CD4-positive, CD25-positive, alpha-beta regulatory T cell (primary cell): ENCODE data around the gene EPS8L3. TPM values are rescaled to one million over a fixed set of nuclear protein-coding genes. Genes with fewer than 3 reads are reported as not detected.
"Not testable (repeated sequence)": the region's sequence is repeated elsewhere in the genome, so short reads cannot be mapped to it uniquely, and the experiment has no call there.

Experiments used
- ATAC-seq, 2 donors: fragments of 150-1000 bp; cut with Tn5 transposase; one replicate each; pipeline ENCODE4 v1.10.0; 2021; ENCODE audit warnings: low read depth in 2 of 2, moderate number of reproducible peaks in 2 of 2, moderate library complexity in 1 of 2
- DNase-seq, 3 donors: peaks; one replicate each; pipeline versions ENCODE4 v3.0.0 to v3.0.0-alpha.2; 2012 to 2022; ENCODE audit warnings: mixed read lengths in 1 of 3
- H3K27ac ChIP-seq: one replicate; pipeline ENCODE4 v1.7.0; 2013; ENCODE audit warnings: mild to moderate bottlenecking, low read length; ENCODE audit not compliant: insufficient read depth, poor library complexity, severe bottlenecking
- H3K27me3 ChIP-seq: one replicate; pipeline ENCODE4 v1.7.0; 2013; ENCODE audit warnings: low read length; ENCODE audit not compliant: control insufficient read depth, insufficient read depth
- H3K36me3 ChIP-seq: one replicate; pipeline ENCODE4 v1.7.0; 2013; ENCODE audit warnings: mild to moderate bottlenecking, low read length, moderate library complexity; ENCODE audit not compliant: control insufficient read depth, insufficient read depth
- H3K4me1 ChIP-seq: 2 replicates; pipeline ENCODE4 v1.7.0; 2013; ENCODE audit warnings: mild to moderate bottlenecking, low read length; ENCODE audit not compliant: insufficient read depth, control insufficient read depth, poor library complexity, severe bottlenecking
- H3K4me3 ChIP-seq: one replicate; pipeline ENCODE4 v1.7.0; 2013; ENCODE audit warnings: low read depth, mild to moderate bottlenecking, low read length, moderate library complexity
- H3K9me3 ChIP-seq, 2 experiments: 1 replicate in 1 of 2; 2 replicates in 1 of 2; pipeline ENCODE4 v1.7.0; 2013; ENCODE audit warnings: low read length in 2 of 2, mild to moderate bottlenecking in 1 of 2, moderate library complexity in 1 of 2; ENCODE audit not compliant: control insufficient read depth in 2 of 2
- H3K27ac Mint-ChIP-seq, 3 donors: one replicate each; pipeline ENCODE4 v1.8.0; 2020 to 2022; ENCODE audit warnings: mild to moderate bottlenecking in 3 of 3, mixed read lengths in 3 of 3, moderate library complexity in 2 of 3
- H3K27me3 Mint-ChIP-seq: one replicate; pipeline ENCODE4 v1.8.0; 2022; ENCODE audit warnings: mild to moderate bottlenecking, mixed read lengths
- H3K36me3 Mint-ChIP-seq: one replicate; pipeline ENCODE4 v1.8.0; 2020; ENCODE audit warnings: mixed read lengths
- H3K4me1 Mint-ChIP-seq, 4 donors: one replicate each; pipeline ENCODE4 v1.8.0; 2020 to 2022; ENCODE audit warnings: mixed read lengths in 4 of 4, mild to moderate bottlenecking in 1 of 4
- H3K4me3 Mint-ChIP-seq, 4 donors: one replicate each; pipeline ENCODE4 v1.8.0; 2020 to 2022; ENCODE audit warnings: mild to moderate bottlenecking in 4 of 4, mixed read lengths in 4 of 4, moderate library complexity in 3 of 4
- H3K9me3 Mint-ChIP-seq, 7 donors: one replicate each; pipeline ENCODE4 v1.8.0; 2020 to 2022; ENCODE audit warnings: mixed read lengths in 7 of 7, mild to moderate bottlenecking in 3 of 7, moderate library complexity in 2 of 7
- polyA plus RNA-seq, 4 donors: library from polyadenylated mRNA; unstranded; fragments of 300-500 nt; fragmentation: Illumina TruSeq; gene quantifications; one replicate each; pipeline ENCODE4 v1.2.3, GENCODE V29; 2021
- total RNA-seq: library from RNA; stranded (reverse); gene quantifications from one replicate; pipeline ENCODE4 v1.2.3, GENCODE V29; 2022

EPS8L3 gene
- total and polyA plus RNA-seq, 5 donors from 2014 or later = not detected

DNA sequence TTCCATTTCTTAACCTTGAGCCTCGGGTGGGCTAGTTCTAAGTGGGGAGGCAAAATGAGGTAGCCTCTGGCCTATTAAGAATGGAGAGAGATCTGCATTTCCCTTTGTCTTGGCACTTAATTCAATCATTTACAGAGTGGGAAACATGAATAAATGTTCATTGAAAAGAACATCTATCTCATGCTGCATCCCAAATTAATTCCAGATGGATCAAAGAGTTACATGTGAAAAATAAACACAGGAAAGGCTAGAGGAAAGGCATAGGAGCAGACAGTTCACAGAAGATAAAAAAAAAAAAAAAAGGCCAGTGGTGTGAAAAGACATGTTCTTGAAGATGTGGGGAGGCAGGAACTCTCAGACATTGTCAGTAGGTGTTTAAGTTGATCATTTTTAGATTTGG is 35.7 kb upstream of the EPS8L3 start:
- no peaks in the 10 kb centered on the region for H3K9me3 Mint-ChIP-seq
- Histone ChIP-seq H3K4me1 (peaks cover 60% of the 10 kb centered on the region), H3K4me3 (no peak overlapping the region), H3K36me3 (no peaks in the 10 kb centered on the region), H3K9me3 (no peaks in the 10 kb centered on the region), H3K27ac (no peak overlapping the region), H3K27me3 (no peaks in the 10 kb centered on the region)
- H3K27ac Mint-ChIP-seq = peak overlapping the region in 2 of 3 donors; percentile 44 to 97
- H3K4me1 Mint-ChIP-seq = peaks cover 14 to 87% (median 59%) of the 10 kb centered on the region in 4 donors
- H3K27me3 Mint-ChIP-seq = peaks cover 4% of the 10 kb centered on the region
- no peaks in the 10 kb centered on the region for H3K36me3 Mint-ChIP-seq
- H3K4me3 Mint-ChIP-seq = peak overlapping the region in 2 of 4 donors; percentile 67 to 68
- ATAC-seq = no peak
- no peak for DNase-seq

DNA sequence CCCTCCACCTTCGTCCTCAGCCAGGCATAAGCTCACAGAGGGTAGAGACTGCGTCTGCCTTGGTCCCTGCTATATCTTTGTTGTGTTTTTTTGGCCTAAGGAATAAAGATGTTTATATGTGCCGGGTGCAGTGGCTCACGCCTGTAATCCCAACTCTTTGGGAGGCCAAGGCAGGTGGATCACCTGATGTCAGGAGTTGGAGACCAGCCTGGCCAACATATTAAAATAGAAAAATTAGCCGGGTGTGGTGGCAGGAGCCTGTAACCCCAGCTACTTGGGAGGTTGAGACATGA is 33.5 kb upstream of the EPS8L3 start:
- ATAC-seq, H3K27me3 Mint-ChIP-seq, H3K9me3 ChIP-seq, H3K27ac ChIP-seq, H3K27me3 ChIP-seq, H3K4me3 ChIP-seq, H3K36me3 ChIP-seq, H3K36me3 Mint-ChIP-seq, H3K9me3 Mint-ChIP-seq, DNase-seq: not testable (repeated sequence)
- peak overlapping the region in 2 of 3 donors; percentile 26 to 83 for H3K27ac Mint-ChIP-seq
- H3K4me3 Mint-ChIP-seq = peak overlapping the region in 1 of 4 donors; percentile 77
- H3K4me1 ChIP-seq = peaks cover 56% of the 10 kb centered on the region
- H3K4me1 Mint-ChIP-seq = peaks cover 10 to 87% (median 53%) of the 10 kb centered on the region in 4 donors

DNA sequence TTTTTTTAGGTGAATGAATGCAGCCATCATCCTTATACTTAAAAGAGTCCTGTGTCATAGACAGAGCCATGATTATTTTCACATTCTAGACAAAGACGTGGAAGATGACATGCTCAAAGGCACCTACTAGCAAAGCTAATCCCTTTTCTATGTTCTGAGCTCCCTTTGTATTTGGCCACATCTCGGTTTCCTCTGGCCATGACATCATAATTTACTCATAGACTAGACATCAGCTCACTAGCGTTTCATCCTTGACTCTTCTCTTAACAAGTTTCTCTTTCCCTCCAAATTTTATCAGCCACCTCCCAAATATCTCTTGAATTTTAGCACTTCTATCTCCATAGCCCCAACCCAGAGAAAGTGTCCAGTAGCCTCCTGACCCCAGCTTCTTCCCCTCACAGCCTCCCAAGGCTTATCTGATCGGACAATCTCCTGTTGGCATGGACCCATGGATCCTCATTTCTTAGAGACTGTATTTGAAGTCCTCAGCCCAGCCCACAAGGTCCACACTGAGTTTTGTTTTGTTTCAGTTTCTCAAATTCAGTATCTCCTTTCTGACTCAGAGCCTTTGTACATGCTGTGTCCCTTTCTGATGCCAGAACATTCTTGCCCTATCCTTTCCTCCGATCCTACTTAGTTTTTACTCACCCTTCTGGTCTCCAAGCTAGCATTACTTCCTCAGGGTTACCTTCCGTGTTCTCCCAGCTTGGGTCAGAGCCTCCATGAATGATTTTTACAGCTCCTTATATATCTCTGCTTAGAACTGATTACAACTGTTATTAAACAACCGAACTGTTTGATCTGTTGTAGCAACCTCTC is 33.0 kb upstream of the EPS8L3 start:
- Histone ChIP-seq H3K4me3 (no peak overlapping the region), H3K9me3 (no peaks in the 10 kb centered on the region), H3K4me1 (peaks cover 56% of the 10 kb centered on the region), H3K27me3 (no peaks in the 10 kb centered on the region), H3K36me3 (no peaks in the 10 kb centered on the region), H3K27ac (no peak overlapping the region)
- Mint-ChIP-seq H3K27ac (peak overlapping the region; percentile 26 to 83 (median 54)), H3K36me3 (no peaks in the 10 kb centered on the region), H3K4me1 (peaks cover 10 to 86% (median 48%) of the 10 kb centered on the region in 4 donors), H3K4me3 (peak overlapping the region in 3 of 4 donors; percentile 41 to 77 (median 47)), H3K9me3 (no peaks in the 10 kb centered on the region), H3K27me3 (peaks cover 2% of the 10 kb centered on the region)
- ATAC-seq (no peak), DNase-seq (peak in 1 of 3 donors; percentile 56)

DNA sequence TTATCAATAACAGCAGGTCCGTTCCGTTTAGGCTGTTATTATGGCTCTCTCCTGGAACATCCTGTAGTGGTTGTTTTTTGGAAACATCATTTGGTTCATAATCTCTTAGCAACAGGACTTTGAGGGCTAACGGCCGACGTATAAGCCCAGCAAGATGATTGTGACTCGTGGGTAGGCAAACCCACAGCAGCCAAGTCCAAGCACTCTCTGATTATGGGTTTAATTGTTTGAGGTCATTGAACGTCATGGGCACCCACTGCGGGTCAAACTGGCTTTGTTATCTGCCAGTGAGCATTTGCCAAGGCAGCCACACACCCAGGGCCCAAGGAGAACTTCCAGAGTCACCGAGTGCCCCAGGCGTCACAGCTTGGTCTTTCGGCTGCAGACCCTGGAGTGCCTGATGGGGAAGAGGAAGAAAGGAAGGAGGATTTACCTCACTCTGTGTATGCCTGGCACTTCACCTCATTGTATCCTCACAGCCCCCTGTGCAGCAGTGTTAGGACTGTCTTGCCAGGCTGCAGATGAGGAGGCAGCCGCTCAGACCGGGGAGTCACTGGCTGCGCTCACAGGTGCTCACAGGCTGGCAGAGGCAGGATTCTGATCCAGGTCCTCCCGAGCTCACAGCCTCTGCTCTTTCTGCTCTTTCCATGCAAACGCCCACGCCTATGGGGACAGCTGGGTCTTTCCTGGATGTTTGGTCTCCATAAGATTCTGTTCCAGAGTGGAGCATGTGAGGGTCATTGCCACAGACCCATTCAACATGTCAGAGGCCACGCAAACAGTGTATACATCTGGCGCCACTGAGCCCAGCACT is 30.8 kb upstream of the EPS8L3 start:
- H3K27ac ChIP-seq = no peak overlapping the region
- peak overlapping the region in 2 of 3 donors; percentile 68 to 90 for H3K27ac Mint-ChIP-seq
- H3K36me3 Mint-ChIP-seq = no peaks in the 10 kb centered on the region
- no peaks in the 10 kb centered on the region for H3K9me3 ChIP-seq
- peaks cover 61% of the 10 kb centered on the region for H3K4me1 ChIP-seq
- no peaks in the 10 kb centered on the region for H3K9me3 Mint-ChIP-seq
- no peaks in the 10 kb centered on the region for H3K27me3 Mint-ChIP-seq
- no peak overlapping the region for H3K4me3 ChIP-seq
- no peaks in the 10 kb centered on the region for H3K27me3 ChIP-seq
- H3K4me1 Mint-ChIP-seq = peaks cover 5 to 88% (median 53%) of the 10 kb centered on the region in 4 donors
- DNase-seq (no peak), ATAC-seq (no peak)
- H3K36me3 ChIP-seq = no peaks in the 10 kb centered on the region
- peak overlapping the region in 1 of 4 donors; percentile 28 for H3K4me3 Mint-ChIP-seq

DNA sequence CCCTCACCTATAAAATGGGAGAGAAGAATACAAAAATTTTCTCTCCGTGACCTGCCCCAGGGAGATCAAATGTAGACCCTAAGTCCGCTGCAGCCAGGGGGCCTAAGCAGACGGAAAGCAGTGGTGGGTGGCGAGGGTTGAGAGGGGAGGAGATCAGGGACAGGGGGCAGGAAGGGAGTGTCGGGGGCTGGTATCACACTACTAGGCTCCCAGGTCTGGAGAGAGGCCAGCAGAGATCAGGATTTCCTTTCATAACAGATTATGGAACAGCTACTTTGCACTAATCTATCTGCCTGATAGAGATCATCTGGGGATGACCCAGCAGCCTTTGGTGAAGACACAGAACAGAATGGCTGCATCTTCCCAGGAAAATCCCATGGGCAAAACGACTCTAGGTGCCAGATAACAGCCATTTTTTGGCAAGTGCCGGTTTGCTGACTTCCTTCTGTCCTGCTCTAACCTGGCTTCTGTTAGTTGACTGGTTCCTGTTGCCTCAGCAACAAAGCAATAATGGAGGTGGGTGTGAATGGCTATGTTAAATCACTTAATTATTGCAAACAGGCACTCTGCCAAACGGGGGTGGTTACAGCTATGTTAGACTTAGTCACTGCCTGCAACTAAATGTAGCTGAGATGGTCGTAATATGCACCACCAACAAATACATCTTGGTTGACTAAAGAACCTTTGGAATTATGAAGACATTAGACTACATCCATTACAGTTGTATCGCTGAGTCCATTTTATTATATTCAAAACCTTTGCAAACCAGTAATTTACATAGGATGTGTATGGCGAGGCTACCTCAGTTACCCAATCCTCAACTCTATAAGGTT is 30.0 kb upstream of the EPS8L3 start:
- Mint-ChIP-seq H3K9me3 (no peaks in the 10 kb centered on the region), H3K27ac (peak overlapping the region; percentile 68 to 94 (median 90)), H3K27me3 (no peaks in the 10 kb centered on the region), H3K4me3 (peak overlapping the region in 1 of 4 donors; percentile 40), H3K36me3 (no peaks in the 10 kb centered on the region), H3K4me1 (peaks cover 5 to 90% (median 57%) of the 10 kb centered on the region in 4 donors)
- DNase-seq = peak in 1 of 3 donors; percentile 42
- H3K4me1 ChIP-seq = peaks cover 69% of the 10 kb centered on the region
- H3K27ac ChIP-seq = peak overlapping the region; percentile 41
- H3K9me3 ChIP-seq = no peaks in the 10 kb centered on the region
- peak; percentile 20 to 31 for ATAC-seq
- H3K27me3 ChIP-seq = no peaks in the 10 kb centered on the region
- no peak overlapping the region for H3K4me3 ChIP-seq
- no peaks in the 10 kb centered on the region for H3K36me3 ChIP-seq

DNA sequence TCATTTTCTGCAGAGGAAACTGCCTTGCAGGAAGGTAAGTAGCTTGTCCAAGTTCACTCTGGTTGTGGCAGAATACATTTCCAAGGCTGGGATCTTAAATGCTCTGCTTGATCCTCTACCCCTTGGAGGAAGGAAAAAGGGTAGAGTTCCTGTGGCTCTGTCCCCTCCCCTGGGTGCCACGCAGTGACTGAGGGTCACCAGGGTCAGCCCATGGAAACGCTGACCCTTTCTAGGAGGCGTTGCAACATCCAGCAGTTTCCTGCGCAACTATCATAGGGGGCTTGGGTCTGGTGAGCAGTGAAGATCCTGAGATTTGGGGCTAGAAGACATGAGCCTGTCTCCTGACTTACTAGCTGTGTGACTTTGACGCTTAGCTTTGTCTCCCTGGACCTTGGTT is 29.4 kb upstream of the EPS8L3 start:
- Histone ChIP-seq H3K4me3 (no peak overlapping the region), H3K27ac (peak overlapping the region; percentile 41), H3K36me3 (no peaks in the 10 kb centered on the region), H3K9me3 (no peaks in the 10 kb centered on the region), H3K27me3 (no peaks in the 10 kb centered on the region), H3K4me1 (peaks cover 68% of the 10 kb centered on the region)
- Mint-ChIP-seq H3K27me3 (no peaks in the 10 kb centered on the region), H3K36me3 (no peaks in the 10 kb centered on the region), H3K27ac (peak overlapping the region; percentile 68 to 94 (median 90)), H3K9me3 (no peaks in the 10 kb centered on the region), H3K4me1 (peaks cover 5 to 87% (median 58%) of the 10 kb centered on the region in 4 donors), H3K4me3 (peak overlapping the region in 2 of 4 donors; percentile 24 to 40)
- DNase-seq = no peak
- no peak for ATAC-seq

DNA sequence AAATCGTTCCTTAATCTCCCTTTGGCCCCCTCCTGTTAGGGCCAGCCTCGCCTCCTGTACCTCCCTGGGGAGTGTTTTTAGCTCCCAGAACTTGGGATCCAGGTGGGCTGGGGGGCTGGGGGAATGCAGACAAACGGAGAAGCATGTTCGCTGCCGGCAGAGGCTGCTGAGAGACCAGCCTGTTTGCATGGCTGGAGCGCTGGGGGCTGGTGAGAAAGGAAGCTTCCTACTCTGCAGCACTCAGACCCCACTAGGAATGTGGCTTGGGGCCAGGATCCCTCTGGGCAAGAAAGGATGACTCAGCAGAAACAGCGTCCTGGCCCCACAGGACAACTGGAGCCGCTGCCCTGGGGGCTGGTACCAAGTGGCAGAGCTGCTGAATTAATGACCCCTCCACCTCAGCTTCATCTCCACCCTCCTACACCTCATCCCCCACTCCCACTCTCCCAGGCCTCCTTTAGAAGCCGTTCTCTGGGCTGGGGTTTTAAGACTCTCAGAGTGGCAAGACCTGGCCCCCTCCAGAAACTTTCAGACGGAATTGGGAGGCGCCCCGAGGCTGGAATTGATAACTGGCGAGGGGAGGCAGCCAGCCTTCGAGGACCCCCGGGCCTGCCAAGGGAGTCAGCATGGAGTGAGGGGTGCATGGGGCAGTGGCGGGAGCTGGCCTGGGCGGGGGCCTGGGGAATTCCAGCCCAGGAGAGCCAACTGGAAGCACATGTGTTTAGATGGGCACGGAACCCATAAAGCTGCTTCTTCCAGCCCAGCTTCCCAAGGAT is 28.5 kb upstream of the EPS8L3 start:
- H3K27me3 Mint-ChIP-seq = no peaks in the 10 kb centered on the region
- H3K9me3 Mint-ChIP-seq = no peaks in the 10 kb centered on the region
- DNase-seq (no peak), ATAC-seq (no peak)
- Histone ChIP-seq H3K4me1 (peaks cover 59% of the 10 kb centered on the region), H3K27ac (no peak overlapping the region), H3K36me3 (no peaks in the 10 kb centered on the region), H3K27me3 (no peaks in the 10 kb centered on the region), H3K4me3 (no peak overlapping the region), H3K9me3 (no peaks in the 10 kb centered on the region)
- peaks cover 5 to 82% (median 56%) of the 10 kb centered on the region in 4 donors for H3K4me1 Mint-ChIP-seq
- H3K4me3 Mint-ChIP-seq = no peak overlapping the region
- no peaks in the 10 kb centered on the region for H3K36me3 Mint-ChIP-seq
- H3K27ac Mint-ChIP-seq = peak overlapping the region in 1 of 3 donors; percentile 68
